ENCODE data around the gene KRTAP4-11. TPM values are rescaled to one million over a fixed set of nuclear protein-coding genes. Genes with fewer than 3 reads are reported as not detected.

The KRTAP4-11 gene
- total RNA-seq, 1 experiment from 2014 or later, result not detected

- TF ChIP-seq ZNF138 (CRISPR knock-in tag; conservative IDR thresholded peaks at IDR 0.05) (no peak), HMGA2 (CRISPR knock-in tag; IDR thresholded peaks at IDR 0.05) (no peak), ZBTB21 (CRISPR knock-in tag; IDR thresholded peaks at IDR 0.05; ENCODE audit: borderline replicate concordance) (no peak), FOXP1 (CRISPR knock-in tag; IDR thresholded peaks at IDR 0.05; ENCODE audit: borderline replicate concordance) (no peak), CDX4 (CRISPR knock-in tag; IDR thresholded peaks at IDR 0.05; ENCODE audit: borderline replicate concordance) (no peak), ZBTB43 (CRISPR knock-in tag; IDR thresholded peaks at IDR 0.05) (no peak), GRHL2 (CRISPR knock-in tag; IDR thresholded peaks at IDR 0.05; ENCODE audit: insufficient replicate concordance, severe bottlenecking) (no peak), IRF1 (CRISPR knock-in tag; IDR thresholded peaks at IDR 0.05) (no peak)
Observed at GRCh38 chr17:41118721-41119120, 548 bp upstream of the KRTAP4-11 start (continued).

GRCh38 chr17:41116297-41116696 is 1.9 kb downstream of the KRTAP4-11 start:
- no peak overlapping the region for H3K4me3 Mint-ChIP-seq
- H3K27me3 Mint-ChIP-seq (ENCODE audit: low read depth), result peaks cover 3% of the 10 kb centered on the region; the same call in 1 of the 2 replicates
- ChIA-PET CTCF (no interaction called here), POLR2A (no interaction called here)
- ATAC-seq (no peak), DNase-seq (ENCODE audit: low spot score) (no peak)
- H3K4me1 Mint-ChIP-seq, result peaks cover 33% of the 10 kb centered on the region
- H3K27ac Mint-ChIP-seq, result no peak overlapping the region
- peaks cover 33% of the 10 kb centered on the region for H3K9me3 Mint-ChIP-seq
- peaks cover 30% of the 10 kb centered on the region for H3K36me3 Mint-ChIP-seq
- TF ChIP-seq ZNF138 (CRISPR knock-in tag; conservative IDR thresholded peaks at IDR 0.05) (no peak), GABPB1 (CRISPR knock-in tag; IDR thresholded peaks at IDR 0.05) (no peak), JUN (CRISPR knock-in tag; IDR thresholded peaks at IDR 0.05) (no peak), HMGXB4 (CRISPR knock-in tag; IDR thresholded peaks at IDR 0.05) (no peak), CTCF (IDR thresholded peaks at IDR 0.05) (no peak), RORB (CRISPR knock-in tag; IDR thresholded peaks at IDR 0.05) (no peak), STAT6 (CRISPR knock-in tag; conservative IDR thresholded peaks at IDR 0.05; ENCODE audit: low read depth) (no peak), GRHL2 (CRISPR knock-in tag; IDR thresholded peaks at IDR 0.05; ENCODE audit: insufficient replicate concordance, severe bottlenecking) (no peak), MAX (CRISPR knock-in tag; IDR thresholded peaks at IDR 0.05) (no peak), NFATC4 (CRISPR knock-in tag; IDR thresholded peaks at IDR 0.05) (no peak), CBFB (CRISPR knock-in tag; IDR thresholded peaks at IDR 0.05; ENCODE audit: low read depth) (no peak), ZNF532 (CRISPR knock-in tag; IDR thresholded peaks at IDR 0.05; ENCODE audit: borderline replicate concordance) (no peak), ZSCAN18 (CRISPR knock-in tag; IDR thresholded peaks at IDR 0.05) (no peak), ZNF263 (CRISPR knock-in tag; IDR thresholded peaks at IDR 0.05; ENCODE audit: low read depth) (no peak), ZNF121 (CRISPR knock-in tag; IDR thresholded peaks at IDR 0.05) (no peak)

Measured in WTC11 (cell line).